CD4-positive, alpha-beta T cell treated with Interleukin-17A for 4 hours (primary cell): ENCODE measurements around the gene NAV3.

Experiments used
- DNase-seq: peaks from one replicate; pipeline ENCODE4 v3.0.0-alpha.2; 2020; ENCODE audit warnings: mixed read lengths

NAV3 gene

DNA sequence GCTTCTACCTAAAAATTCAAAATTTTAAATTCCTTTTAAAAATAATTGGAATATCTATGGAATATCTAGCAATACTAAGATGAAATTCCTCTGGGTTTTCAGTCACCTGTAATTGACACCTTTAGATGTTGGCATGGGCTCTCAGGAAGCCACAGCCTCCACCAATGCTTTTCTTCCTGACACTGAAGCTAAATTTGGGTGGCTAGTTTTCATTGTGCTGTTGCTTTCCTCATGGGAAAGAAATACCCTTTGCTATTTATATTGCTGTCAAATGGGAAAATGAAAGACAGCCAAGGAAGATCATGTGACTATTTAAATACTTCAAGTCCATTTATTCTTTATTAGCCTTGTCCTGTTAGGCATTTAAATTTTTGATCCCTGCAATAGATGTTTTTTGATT is 313.0 kb downstream of the NAV3 start:
- DNase-seq, result no peak

- DNase-seq, result no peak
Observed at GRCh38 chr12:78145398-78145797, 314.7 kb downstream of the NAV3 start.

DNA sequence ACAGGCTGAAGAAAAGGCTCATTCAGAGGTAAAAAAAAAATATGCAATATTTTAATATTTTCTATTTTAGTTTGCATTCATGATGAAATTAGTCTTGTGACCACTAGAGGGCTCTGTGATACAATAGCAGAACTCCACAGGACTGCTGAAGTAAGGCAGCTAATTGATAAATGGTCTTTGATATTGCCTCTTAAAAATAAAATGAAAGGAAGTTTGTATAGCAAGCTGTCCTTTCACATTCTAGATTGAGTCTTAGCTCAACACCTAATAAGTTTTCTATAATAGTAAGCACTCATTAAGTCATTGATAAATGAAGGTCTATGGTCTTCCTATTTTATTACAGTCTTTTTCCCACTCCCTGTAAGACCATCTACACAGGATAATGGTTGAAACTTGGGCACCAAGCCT is 315.7 kb downstream of the NAV3 start:
- no peak for DNase-seq

DNA sequence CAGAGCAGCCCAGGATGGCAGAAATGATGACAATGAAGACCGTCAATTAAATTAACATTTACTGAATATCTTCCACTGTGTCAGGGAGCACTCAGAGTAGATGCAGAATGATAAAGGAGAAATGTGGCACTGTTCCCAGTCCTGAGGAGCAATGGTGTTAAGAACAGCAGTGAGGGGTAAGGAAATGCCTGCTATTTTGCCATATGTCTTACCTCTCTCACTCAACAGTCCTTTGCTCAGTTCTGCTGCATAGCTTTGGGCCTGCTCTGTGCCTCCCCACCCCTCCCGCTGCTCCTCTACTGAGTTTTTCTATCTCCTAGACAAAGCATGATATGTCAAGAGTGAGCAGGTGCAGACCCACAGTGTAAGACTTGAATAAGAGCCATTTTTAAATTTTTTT is 318.8 kb downstream of the NAV3 start:
- no peak for DNase-seq

- no peak for DNase-seq
Observed at GRCh38 chr12:78155546-78155945, 324.9 kb downstream of the NAV3 start.

DNA sequence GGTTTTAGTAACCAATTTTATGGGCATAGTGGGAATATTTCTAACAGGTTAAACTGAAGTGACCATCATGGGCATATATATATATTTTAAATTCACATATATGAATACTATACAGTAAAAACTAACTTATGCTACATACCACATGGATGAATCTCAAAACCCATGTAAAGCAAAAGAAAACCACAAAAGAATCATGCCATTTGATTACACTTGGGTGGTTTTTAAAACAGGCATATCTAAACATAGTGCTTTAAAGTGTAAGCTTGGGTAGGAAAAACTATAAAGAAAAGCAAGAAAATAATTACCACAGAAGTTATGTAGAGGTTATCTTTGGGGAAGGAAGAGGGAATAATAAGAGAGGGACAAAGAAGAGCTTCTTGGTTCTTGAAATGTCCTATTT is 326.1 kb downstream of the NAV3 start:
- DNase-seq, result no peak

- DNase-seq, result no peak
Observed at GRCh38 chr12:78157199-78157598, 326.5 kb downstream of the NAV3 start.

- DNase-seq, result no peak
Observed at GRCh38 chr12:78164154-78164553, 333.5 kb downstream of the NAV3 start.

- no peak for DNase-seq
Observed at GRCh38 chr12:78167510-78167909, 336.8 kb downstream of the NAV3 start.

- DNase-seq, result no peak
Observed at GRCh38 chr12:78171061-78171460, 340.4 kb downstream of the NAV3 start.

DNA sequence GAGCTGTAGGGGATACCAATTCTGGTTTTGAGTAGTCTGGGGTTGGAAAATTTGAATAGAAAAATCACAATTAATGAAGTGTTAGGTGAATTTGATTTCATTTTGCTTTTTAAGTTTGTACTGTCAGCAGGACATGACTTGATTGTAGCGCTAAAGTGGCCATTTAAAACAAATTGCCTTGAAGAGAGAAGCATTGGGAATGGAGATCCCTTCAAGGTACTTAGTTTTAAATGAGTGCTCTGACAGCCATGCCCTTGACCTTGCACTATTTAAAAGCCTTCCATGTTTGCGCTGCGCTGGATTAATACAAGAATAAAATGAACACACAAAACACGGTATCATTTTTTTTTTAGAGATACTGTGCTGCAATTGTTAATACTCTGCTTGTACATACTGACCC is 345.9 kb downstream of the NAV3 start:
- no peak for DNase-seq

GRCh38 chr12:78177298-78177697 is 346.6 kb downstream of the NAV3 start:
- DNase-seq, result no peak

- DNase-seq, result no peak
Observed at GRCh38 chr12:78179346-78179745, 348.7 kb downstream of the NAV3 start.

DNA sequence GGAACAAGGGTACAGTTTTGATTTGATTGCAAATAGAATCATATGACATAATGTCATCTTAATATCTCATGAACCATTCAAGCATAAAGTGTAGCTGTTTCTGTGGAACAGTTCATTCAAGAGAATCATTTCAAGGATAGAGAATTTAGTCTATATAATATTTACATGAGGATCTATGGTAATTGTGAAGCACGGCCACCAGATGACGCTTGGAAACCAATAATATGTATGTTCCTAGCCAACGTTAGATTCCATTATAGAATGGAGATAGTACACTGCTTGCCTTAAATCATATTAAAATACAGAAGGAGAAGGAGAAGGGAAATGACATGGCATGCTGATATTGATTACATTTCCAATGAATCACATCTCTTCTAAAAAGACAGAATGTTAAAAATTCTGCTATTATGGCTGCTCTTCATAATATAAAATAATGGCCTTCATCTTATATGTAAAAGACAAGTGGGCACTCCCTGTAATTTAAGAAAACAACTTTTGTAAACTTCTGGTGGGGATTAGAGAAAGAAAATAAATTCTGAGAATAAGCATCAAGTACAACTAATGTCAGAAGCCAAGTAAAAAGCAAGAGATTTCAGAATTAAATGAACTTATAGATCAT is 351.0 kb downstream of the NAV3 start:
- no peak for DNase-seq

GRCh38 chr12:78183824-78184223 is 353.1 kb downstream of the NAV3 start:
- DNase-seq, result no peak

- no peak for DNase-seq
Observed at GRCh38 chr12:78185109-78185508, 354.4 kb downstream of the NAV3 start.

- no peak for DNase-seq
Observed at GRCh38 chr12:78185651-78186050, 355.0 kb downstream of the NAV3 start.

DNA sequence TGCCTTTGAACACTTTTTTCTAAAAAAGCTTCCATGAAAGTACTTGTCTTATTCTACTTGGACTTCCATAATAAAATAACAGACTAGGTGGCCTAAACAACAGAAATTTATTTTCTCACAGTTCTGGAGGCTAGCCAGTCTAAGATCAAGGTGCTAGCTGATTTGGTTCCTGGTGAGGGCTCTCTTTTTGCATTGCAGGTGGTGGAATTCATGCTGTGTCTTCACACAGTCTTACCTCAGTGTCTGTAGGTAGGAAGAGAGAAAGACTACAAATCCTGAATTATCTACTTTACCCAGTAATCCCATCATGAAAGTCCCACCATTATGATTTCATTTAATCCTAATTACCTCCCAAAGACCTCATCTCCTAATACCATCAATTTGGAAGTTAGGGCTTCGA is 356.0 kb downstream of the NAV3 start:
- no peak for DNase-seq

- DNase-seq, result no peak
Observed at GRCh38 chr12:78187741-78188140, 357.0 kb downstream of the NAV3 start.

GRCh38 chr12:78189656-78190055 is 359.0 kb downstream of the NAV3 start:
- DNase-seq, result no peak

GRCh38 chr12:78191611-78192010 is 360.9 kb downstream of the NAV3 start:
- DNase-seq, result no peak

- DNase-seq, result no peak
Observed at GRCh38 chr12:78192979-78193378, 362.3 kb downstream of the NAV3 start.

DNA sequence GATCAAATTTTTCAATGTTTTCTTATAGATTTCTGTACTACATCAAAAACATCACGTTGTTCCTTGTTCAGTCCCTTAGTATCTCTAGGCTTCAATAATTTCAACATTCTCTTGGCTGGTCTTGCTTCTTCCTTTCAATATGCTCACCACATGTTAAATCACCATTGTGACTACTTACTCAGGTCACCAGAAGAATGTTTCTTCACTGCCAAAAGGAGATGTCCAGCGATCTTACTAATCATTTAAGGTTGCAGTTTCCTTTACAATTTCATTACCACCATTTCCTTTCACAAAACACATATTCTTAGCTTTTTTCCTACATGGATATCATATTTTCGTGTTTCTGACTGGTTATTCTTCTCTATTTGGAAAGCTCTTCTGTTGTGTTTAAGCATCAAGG is 363.8 kb downstream of the NAV3 start:
- DNase-seq, result no peak

GRCh38 chr12:78198896-78199295 is 368.2 kb downstream of the NAV3 start:
- no peak for DNase-seq

DNA sequence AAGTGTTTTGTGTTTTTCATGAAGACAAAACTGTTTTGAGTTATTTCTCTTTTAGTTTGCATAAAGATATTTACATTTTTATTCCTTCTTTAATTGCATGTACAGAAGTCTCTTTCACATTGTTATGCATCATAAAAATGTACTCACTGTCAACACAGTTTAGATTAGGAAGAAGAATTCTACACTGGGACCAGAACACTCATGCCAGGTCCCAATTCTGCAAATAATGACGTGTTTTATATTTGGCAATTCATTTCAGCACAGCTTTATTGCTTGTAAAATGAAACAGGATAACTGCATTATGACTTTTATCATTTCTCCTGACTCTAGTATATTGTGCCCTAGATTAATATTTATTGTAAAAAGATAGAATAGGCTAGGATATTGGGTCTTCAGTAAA is 369.2 kb downstream of the NAV3 start:
- no peak for DNase-seq

GRCh38 chr12:78204926-78205325 is 374.2 kb downstream of the NAV3 start:
- DNase-seq, result no peak
